Bone marrow (tissue), 2 donors: ENCODE measurements around the gene CD84.
A peak's percentile ranks its signal among the peaks of the same experiment; 100 is the strongest.
"Not testable (repeated sequence)": the region's sequence is repeated elsewhere in the genome, so short reads cannot be mapped to it uniquely, and the experiment has no call there.

Experiments
- DNase-seq, 2 donors: peaks; one replicate each; lab custom pipeline; 2025; lab: John Stamatoyannopoulos, UW

Gene CD84

DNA sequence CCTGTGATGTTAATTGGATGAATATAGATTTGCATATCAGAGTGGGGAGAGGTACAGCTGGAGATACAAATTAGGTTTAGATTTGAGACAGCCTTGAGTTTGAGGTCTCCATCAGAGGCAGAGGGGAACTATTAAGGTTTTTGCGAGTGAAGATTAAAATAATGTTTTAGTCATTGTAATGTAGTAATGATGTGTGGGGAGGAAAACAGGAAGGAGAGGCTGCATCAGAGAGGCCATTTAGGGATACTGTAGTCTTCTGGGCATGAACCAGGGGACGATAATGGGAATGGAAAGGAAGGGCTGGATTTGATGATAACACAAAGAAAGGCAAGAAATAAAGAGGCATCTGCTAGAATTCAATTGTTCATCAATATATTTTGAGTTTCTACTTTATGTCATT is 9.5 kb downstream of the CD84 start:
- DNase-seq: no peak

DNA sequence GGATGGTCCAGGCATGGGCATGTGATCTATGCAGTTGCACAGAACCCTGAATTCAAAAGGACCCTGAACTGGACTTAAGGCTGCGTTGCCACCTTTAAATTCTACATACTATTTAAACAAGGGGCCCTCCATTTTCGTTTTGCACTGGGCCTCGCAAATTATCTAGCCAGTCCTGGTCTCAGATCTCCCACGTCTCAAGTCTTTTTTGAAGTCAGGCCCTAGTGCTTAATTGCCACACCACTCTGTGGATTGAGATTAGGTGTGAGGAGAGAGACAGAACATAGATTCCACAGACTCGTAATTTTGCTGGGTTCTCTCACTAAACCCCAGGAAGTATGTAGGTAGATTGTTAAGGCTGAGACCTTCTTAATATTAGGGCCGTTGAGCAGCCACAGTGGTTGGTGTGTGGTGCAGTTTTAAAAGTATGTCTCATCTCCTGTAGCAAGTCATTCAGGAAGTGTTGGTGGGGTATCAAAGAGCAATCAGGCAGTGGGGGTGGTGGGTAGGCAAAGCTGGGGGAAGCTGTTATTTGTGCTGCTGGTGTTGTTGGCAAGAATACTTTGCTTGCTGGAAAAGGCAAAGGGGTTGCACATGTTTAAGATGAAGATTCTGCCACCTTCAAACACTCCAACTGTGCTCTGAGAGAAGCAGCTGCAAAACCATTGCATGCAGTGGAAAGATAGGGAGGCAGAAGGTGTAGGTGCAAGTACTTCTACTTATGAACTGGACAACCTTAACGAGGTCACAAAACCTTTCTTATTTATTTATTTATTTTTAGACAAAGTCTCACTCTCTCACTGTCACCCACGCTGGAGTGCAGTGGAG is 11.2 kb downstream of the CD84 start:
- DNase-seq: peak in 1 of 2 donors; percentile 90

GRCh38 chr1:160567341-160567740 is 12.0 kb downstream of the CD84 start:
- no peak for DNase-seq

DNA sequence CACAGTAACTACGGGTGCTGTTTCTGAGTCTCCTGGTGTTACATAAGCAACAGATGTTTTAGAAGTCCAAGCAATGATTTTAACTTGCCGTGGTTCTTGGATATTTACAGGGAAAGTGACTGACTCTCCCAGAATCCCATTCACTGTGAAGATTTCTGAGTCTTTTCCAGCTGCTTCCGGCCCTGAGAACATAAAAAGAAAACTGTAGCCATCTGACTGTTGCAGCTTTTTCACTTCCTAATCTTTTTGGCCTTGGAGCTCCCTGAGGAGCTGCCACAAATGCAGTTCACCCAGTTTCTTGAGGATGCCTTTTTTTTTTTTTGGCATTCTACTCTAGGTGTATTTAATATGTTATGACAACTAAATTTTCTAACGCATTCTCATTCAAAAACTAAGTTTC is 13.7 kb downstream of the CD84 start:
- DNase-seq: no peak

- not testable (repeated sequence) for DNase-seq
These were observed 16.1 kb downstream of the CD84 start for GRCh38 chr1:160563230-160563629.

DNA sequence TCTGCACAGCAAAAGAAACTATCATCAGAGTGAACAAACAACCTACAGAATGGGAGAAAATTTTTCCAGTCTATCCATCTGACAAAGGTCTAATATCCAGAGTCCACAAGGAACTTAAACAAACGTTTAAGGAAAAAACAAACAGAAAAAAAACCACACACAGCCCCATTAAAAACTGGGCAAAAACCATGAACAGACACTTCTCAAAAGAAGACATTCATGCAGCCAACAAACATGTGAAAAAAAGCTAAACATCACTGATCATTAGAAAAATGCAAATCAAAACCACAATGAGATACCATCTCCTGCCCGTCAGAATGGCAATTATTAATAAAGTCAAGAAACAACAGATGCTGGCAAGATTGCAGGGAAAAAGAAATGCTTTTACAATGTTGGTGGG is 16.6 kb downstream of the CD84 start:
- not testable (repeated sequence) for DNase-seq

DNA sequence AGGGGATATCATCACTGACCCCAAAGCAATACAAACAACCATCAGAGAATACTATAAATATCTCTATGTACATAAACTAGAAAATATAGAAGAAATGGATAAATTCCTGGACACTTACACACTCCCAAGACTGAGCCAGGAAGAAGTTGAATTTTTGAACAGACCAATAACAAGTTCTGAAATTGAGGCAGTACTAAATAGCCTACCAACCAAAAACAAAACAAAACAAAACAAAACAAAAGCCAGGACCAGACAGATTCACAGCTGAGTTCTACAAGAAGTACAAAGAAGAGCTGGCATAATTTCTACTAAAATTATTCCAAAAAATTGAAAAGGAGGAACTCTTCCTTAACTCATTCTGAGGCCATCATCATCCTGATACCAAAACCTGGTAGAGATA is 18.5 kb downstream of the CD84 start:
- DNase-seq: no peak

DNA sequence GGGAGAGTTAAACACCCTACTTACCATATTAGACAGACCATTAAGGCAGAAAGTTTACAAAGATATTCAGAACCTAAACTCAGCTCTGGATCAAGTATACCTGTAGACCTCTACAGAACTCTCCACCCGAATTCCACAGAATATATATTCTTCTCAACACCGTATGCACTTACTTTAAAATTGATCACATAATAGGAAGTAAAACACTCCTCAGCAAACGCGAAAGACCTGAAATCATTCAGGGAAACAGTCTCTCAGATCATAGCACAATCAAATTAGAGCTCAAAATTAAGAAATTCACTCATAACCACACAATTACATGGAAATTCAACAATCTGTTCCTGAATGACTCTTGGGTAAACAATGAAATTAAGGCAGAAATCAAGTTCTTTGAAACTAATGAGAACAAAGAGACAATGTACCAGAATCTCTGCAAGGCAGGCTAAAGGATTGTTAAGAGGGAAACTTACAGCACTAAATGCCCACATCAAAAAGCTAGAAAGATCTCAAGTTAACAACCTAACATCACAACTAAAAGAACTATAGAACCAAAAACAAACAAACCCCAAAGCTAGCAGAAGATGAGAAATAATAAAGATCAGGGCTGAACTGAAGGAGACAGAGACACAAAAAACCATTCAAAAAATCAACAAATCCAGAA is 19.1 kb downstream of the CD84 start:
- no peak for DNase-seq

- DNase-seq: not testable (repeated sequence)
These were observed 19.9 kb downstream of the CD84 start for GRCh38 chr1:160559437-160559836.

DNA sequence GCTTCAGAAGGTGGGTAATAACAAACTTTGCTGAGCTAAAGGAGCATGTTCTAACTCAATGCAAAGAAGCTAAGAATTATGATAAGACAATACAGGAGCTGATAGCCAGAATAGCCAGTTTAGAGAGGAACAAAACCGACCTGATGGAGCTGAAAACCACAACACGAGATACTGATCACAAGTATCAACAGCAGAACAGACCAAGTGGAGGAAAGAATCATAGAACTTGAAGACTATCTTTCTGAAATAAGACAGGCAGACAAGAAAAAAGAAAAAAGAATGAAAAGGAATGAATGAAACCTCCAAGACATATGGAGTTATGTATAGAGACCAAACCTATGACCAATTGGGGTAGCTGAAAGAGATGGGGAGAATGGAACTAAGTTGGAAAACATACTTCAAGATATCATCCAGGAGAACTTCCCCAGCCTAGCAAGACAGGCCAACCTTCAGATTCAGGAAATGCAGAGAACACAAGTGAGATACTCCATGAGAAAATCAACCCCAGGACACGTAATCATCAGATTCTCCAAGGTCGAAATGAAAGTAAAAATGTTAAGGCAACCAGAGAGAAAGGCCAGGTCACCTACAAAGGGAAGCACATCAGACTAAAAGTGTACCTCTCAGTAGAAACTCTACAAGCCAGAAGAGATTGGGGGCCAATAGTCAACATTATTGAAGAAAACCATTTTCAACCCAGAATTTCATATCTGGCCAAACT is 20.5 kb downstream of the CD84 start:
- DNase-seq: no peak

- no peak for DNase-seq
These were observed 25.5 kb downstream of the CD84 start for GRCh38 chr1:160553778-160554177.

- no peak for DNase-seq
These were observed 26.9 kb downstream of the CD84 start for GRCh38 chr1:160552425-160552824.

DNA sequence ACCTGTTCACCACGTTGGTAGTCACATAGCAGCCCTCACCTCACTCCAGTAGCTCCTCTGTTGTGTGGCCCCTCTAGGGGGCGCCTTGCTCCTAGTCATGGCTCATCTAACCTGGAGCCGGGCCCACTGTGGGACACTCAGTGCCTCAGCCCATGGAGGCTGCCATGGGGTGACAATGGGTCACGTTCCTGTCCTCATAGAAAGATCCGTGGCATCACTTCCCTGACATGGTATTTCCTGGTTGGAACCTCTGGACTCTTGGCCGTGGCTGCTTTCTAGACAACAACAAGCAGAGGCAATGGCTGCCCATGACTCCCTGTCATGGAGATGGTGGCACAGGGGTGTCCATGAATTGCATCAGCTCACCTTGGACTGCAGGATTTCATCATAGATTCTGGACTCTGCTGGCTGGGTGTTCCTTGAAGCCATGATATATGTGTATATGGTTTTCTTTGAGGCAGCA is 28.7 kb downstream of the CD84 start:
- no peak for DNase-seq

DNA sequence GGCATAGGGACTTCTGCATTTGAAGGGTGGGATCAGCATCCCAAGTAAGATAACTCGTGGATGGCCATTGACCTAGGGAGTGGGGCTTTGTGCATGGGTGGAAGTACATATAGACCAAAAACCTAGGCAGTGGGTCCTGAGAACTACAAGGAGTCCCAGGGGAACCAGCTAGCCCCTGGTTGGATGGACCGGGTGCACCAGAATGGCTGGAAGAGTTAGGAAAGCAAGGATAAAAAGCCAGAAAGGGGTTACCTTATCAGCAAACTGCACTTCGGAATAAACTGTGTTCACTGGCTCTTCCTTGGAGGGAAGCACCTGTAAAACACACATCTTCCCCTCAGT is 29.7 kb downstream of the CD84 start:
- no peak for DNase-seq

- no peak for DNase-seq
These were observed 30.2 kb downstream of the CD84 start for GRCh38 chr1:160548960-160549664.

DNA sequence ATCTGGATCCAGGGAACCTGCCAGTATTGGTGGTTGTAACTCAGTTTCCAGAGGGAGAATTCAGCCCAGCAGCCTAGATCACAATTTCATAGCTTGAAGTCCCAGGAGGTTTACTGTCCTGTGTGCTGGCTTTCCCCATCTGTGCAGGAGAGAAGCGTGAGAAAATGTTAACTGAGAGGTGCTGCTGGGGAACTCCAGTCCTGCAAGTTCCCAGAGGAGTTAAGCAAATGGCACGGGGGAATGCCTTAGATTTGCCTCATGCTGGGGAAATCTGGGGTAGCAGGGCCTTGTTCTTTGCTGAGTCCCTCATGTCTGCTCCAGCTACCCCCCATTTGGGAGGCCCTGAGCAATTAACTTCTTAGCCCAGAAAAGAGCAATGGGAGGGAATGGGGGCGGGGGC is 31.1 kb downstream of the CD84 start:
- no peak for DNase-seq

- DNase-seq: no peak
These were observed 31.9 kb downstream of the CD84 start for GRCh38 chr1:160547422-160547821.

- DNase-seq: no peak
These were observed 32.4 kb downstream of the CD84 start for GRCh38 chr1:160546942-160547341.

GRCh38 chr1:160544647-160545046 is 34.6 kb downstream of the CD84 start:
- DNase-seq: peak in 1 of 2 donors; percentile 13

- no peak for DNase-seq
These were observed 36.9 kb downstream of the CD84 start for GRCh38 chr1:160542303-160542945.

DNA sequence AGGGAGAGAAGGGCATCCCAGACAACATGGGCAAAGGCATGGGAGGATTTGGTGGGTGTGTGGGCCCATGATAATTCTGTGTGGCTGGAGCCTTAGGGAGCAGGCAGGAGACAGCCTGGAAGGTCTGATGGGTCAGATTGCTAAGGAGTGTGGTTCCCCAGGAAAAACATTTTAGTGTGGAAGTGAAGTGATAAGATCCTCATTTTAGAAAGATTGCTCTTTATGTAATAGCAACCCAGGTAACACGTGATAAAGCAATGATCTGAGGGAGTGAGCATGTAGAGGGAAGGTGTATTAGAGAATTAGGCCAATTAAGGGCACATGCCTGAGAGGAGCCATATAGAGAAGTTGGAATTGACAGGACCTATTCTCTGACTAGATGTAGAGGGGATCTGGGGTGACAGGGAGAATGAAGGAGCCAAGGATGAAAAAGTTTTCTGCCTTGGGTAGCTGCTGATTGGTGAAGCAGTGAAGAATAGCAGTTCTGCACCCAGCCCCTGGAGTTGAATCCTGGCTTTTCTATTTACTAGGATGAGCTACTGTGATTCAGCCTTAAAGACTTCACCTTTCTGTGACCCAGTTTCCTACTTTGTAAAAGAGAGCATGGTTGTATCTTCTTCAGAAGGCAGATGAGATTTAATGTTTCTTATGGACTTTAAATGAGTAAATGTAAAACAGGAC is 37.5 kb downstream of the CD84 start:
- DNase-seq: no peak
